Keratinocyte (primary cell): ENCODE results near the gene SPOP. TPM values are rescaled to one million over a fixed set of nuclear protein-coding genes. Genes with fewer than 3 reads are reported as not detected.

Experiments
- DNase-seq: peaks from one replicate; pipeline ENCODE4 v3.0.0-alpha.2; 2011; ENCODE audit warnings: low read depth, missing footprints, low spot score
- FAIRE-seq: peaks from 2 replicates; lab custom pipeline; 2011; peaks lifted over from hg19 to GRCh38; lab: Jason Lieb, UNC
- H2AFZ ChIP-seq: 2 replicates; pipeline ENCODE4 v1.6.0; 2012; ENCODE audit warnings: low read length, control low read depth, inconsistent platforms; ENCODE audit not compliant: control insufficient read depth
- H3K27ac ChIP-seq: 2 replicates; pipeline ENCODE4 v1.5.1; 2011; ENCODE audit warnings: low read length; ENCODE audit not compliant: control insufficient read depth, insufficient read depth
- H3K27me3 ChIP-seq: 3 replicates; pipeline ENCODE4 v1.6.0; 2011; ENCODE audit warnings: low read length; ENCODE audit not compliant: control insufficient read depth, insufficient read depth; ENCODE audit errors: extremely low read depth
- H3K36me3 ChIP-seq, 2 experiments: 2 replicates in 1 of 2; 3 replicates in 1 of 2; pipeline ENCODE4 v1.5.1; 2011; ENCODE audit warnings: low read length in 2 of 2, mild to moderate bottlenecking in 1 of 2; ENCODE audit not compliant: control insufficient read depth in 2 of 2, insufficient read depth in 2 of 2; ENCODE audit errors: extremely low read depth in 1 of 2
- H3K4me1 ChIP-seq: 3 replicates; pipeline ENCODE4 v1.5.1; 2011; ENCODE audit warnings: low read length; ENCODE audit not compliant: control insufficient read depth, insufficient read depth; ENCODE audit errors: extremely low read depth
- H3K4me2 ChIP-seq: 3 replicates; pipeline ENCODE4 v1.6.0; 2011; ENCODE audit warnings: low read depth, low read length; ENCODE audit not compliant: control insufficient read depth, insufficient read depth; ENCODE audit errors: extremely low read depth
- H3K4me3 ChIP-seq, 3 experiments: fragments of 200-600 bp in 1 of 3; sonication (generic) in 1 of 3; 2 replicates in 2 of 3; 3 replicates in 1 of 3; pipeline ENCODE4 v1.5.1; 2011 to 2016; ENCODE audit warnings: low read length in 3 of 3, mild to moderate bottlenecking in 3 of 3, control low read depth in 2 of 3, inconsistent platforms in 1 of 3, low read depth in 1 of 3, mixed read lengths in 1 of 3, mixed run types in 1 of 3, moderate library complexity in 1 of 3; ENCODE audit not compliant: control insufficient read depth in 2 of 3, insufficient read depth in 2 of 3; ENCODE audit errors: extremely low read depth in 1 of 3
- H3K79me2 ChIP-seq: 2 replicates; pipeline ENCODE4 v1.6.0; 2012; ENCODE audit warnings: low read length; ENCODE audit not compliant: control insufficient read depth, insufficient read depth
- H3K9ac ChIP-seq: 3 replicates; pipeline ENCODE4 v1.6.0; 2011; ENCODE audit warnings: low read length; ENCODE audit not compliant: control insufficient read depth, insufficient read depth; ENCODE audit errors: extremely low read depth
- H3K9me1 ChIP-seq: 3 replicates; pipeline ENCODE4 v1.6.0; 2011; ENCODE audit warnings: low read length; ENCODE audit not compliant: control insufficient read depth, insufficient read depth; ENCODE audit errors: extremely low read depth
- H3K9me3 ChIP-seq: 2 replicates; pipeline ENCODE4 v1.5.1; 2012; ENCODE audit warnings: low read depth, low read length; ENCODE audit not compliant: control insufficient read depth
- H4K20me1 ChIP-seq: 3 replicates; pipeline ENCODE4 v1.6.0; 2011; ENCODE audit warnings: low read length; ENCODE audit not compliant: control insufficient read depth, insufficient read depth; ENCODE audit errors: extremely low read depth
- CTCF ChIP-seq, 3 experiments: IDR thresholded peaks in 1 of 3; conservative IDR thresholded peaks in 1 of 3; optimal IDR thresholded peaks in 1 of 3; 2 replicates in 2 of 3; 3 replicates in 1 of 3; pipeline versions ENCODE3 to v1.5.1; 2011; ENCODE audit warnings: low read length in 3 of 3, mild to moderate bottlenecking in 3 of 3, moderate library complexity in 2 of 3, control low read depth in 1 of 3, inconsistent platforms in 1 of 3; ENCODE audit not compliant: insufficient read depth in 2 of 3; ENCODE audit errors: extremely low read depth in 1 of 3
- EZH2 ChIP-seq: IDR thresholded peaks from one replicate; pipeline ENCODE4 v1.6.1; 2012; ENCODE audit warnings: inconsistent platforms, mild to moderate bottlenecking, low read length, moderate library complexity
- dilution Hi-C: fragments of 300-500 bp; cut with MboI; formaldehyde crosslinking; loops from one replicate; pipeline ENCODE4 v1.7.0; 2020; ENCODE audit warnings: low sequenced_read_pairs; ENCODE audit not compliant: extremely low pct_ligation_motif_present
- polyA plus RNA-seq, 5 experiments: library from polyadenylated mRNA; depleted of rRNA in 3 of 5; stranded (reverse) in 3 of 5; stranded (forward) in 1 of 5; unstranded in 1 of 5; fragments of >200 nt; gene quantifications; 1 replicate in 1 of 5; 2 replicates in 3 of 5; 3 replicates in 1 of 5; pipeline versions ENCODE4 v1.2.1 to v1.2.3, GENCODE V29; 2011 to 2012; ENCODE audit warnings: missing spikeins in 2 of 5, low read depth in 1 of 5, low replicate concordance in 1 of 5

The SPOP gene
- polyA plus RNA-seq, 1 donor (not counting 4 experiments of a cell fraction or from before 2014, with no cell fraction given) = 27.5 TPM

GRCh38 chr17:49577963-49578362 is 99.9 kb downstream of the SPOP start:
- H3K36me3 ChIP-seq = no peaks in the 10 kb centered on the region
- no peak for FAIRE-seq
- H3K4me3 ChIP-seq = no peak overlapping the region
- dilution Hi-C loops = no loop called here
- H3K9ac ChIP-seq = no peak overlapping the region
- H3K4me1 ChIP-seq = peaks cover 9% of the 10 kb centered on the region
- TF ChIP-seq EZH2 (no peak), CTCF (optimal IDR thresholded peaks at IDR 0.05 in 1 of 3, IDR thresholded peaks at IDR 0.05 in 1 of 3, conservative IDR thresholded peaks at IDR 0.05 in 1 of 3; ENCODE audit: extremely low read depth in 1 of 3, insufficient read depth in 2 of 3, low read length in 3 of 3) (no peak)
- no peak overlapping the region for H3K4me2 ChIP-seq
- H4K20me1 ChIP-seq = no peaks in the 10 kb centered on the region
- peaks cover 27% of the 10 kb centered on the region for H3K27me3 ChIP-seq
- no peaks in the 10 kb centered on the region for H3K9me1 ChIP-seq
- H2AFZ ChIP-seq = no peak overlapping the region
- H3K79me2 ChIP-seq = no peaks in the 10 kb centered on the region
- DNase-seq = no peak
- H3K27ac ChIP-seq = no peak overlapping the region
- no peaks in the 10 kb centered on the region for H3K9me3 ChIP-seq

- no peak for FAIRE-seq
- Histone ChIP-seq H3K4me1 (peaks cover 6% of the 10 kb centered on the region), H3K4me3 (no peak overlapping the region)
Measured at GRCh38 chr17:49577650-49577934, 100.3 kb downstream of the SPOP start.

More at GRCh38 chr17:49577650-49577934, 100.3 kb downstream of the SPOP start:
- Histone ChIP-seq H3K79me2 (no peaks in the 10 kb centered on the region), H3K9ac (no peak overlapping the region), H3K27me3 (peaks cover 30% of the 10 kb centered on the region), H3K27ac (no peak overlapping the region), H3K9me3 (no peaks in the 10 kb centered on the region), H2AFZ (no peak overlapping the region), H3K36me3 (no peaks in the 10 kb centered on the region), H3K9me1 (no peaks in the 10 kb centered on the region), H3K4me2 (no peak overlapping the region), H4K20me1 (no peaks in the 10 kb centered on the region)
- dilution Hi-C loops = no loop called here
- TF ChIP-seq EZH2 (no peak), CTCF (optimal IDR thresholded peaks at IDR 0.05 in 1 of 3, IDR thresholded peaks at IDR 0.05 in 1 of 3, conservative IDR thresholded peaks at IDR 0.05 in 1 of 3; ENCODE audit: extremely low read depth in 1 of 3, insufficient read depth in 2 of 3, low read length in 3 of 3) (no peak)
- DNase-seq = no peak
